GM12878 (cell line): ENCODE measurements around the gene SUFU. TPM values are rescaled to one million over a fixed set of nuclear protein-coding genes. Genes with fewer than 3 reads are reported as not detected.

Source experiments
- CHD1 ChIP-seq: IDR thresholded peaks from 2 replicates; pipeline ENCODE4 v1.6.1; 2012; ENCODE audit warnings: low read depth, low read length, improper control_type of control experiment
- DPF2 ChIP-seq: fragments of 450-650 bp; IDR thresholded peaks from 2 replicates; pipeline ENCODE4 v1.6.1; 2017; ENCODE audit warnings: mild to moderate bottlenecking
- EED ChIP-seq: sonication (generic); IDR thresholded peaks from 2 replicates; pipeline ENCODE4 v1.6.1; 2016; ENCODE audit warnings: antibody characterized with exemption, low read depth
- HCFC1 ChIP-seq: fragments of 150-350 bp; IDR thresholded peaks from 2 replicates; pipeline ENCODE4 v1.6.1; 2014; ENCODE audit warnings: low read length
- HSF1 ChIP-seq: fragments of 150-350 bp; IDR thresholded peaks from 2 replicates; pipeline ENCODE4 v1.6.1; 2014; ENCODE audit warnings: mild to moderate bottlenecking, low read depth, low read length
- IRF5 ChIP-seq: fragments of 450-650 bp; IDR thresholded peaks from 2 replicates; pipeline ENCODE4 v1.6.1; 2017; ENCODE audit warnings: borderline replicate concordance
- NFYB ChIP-seq: IDR thresholded peaks from 2 replicates; pipeline ENCODE4 v1.6.1; 2011; ENCODE audit warnings: low read depth, mild to moderate bottlenecking, low read length, improper control_type of control experiment, moderate library complexity; ENCODE audit not compliant: insufficient read depth
- SUPT20H ChIP-seq: IDR thresholded peaks from 2 replicates; pipeline ENCODE4 v1.6.1; 2011; ENCODE audit warnings: low read depth, mild to moderate bottlenecking, low read length, moderate library complexity, borderline replicate concordance; ENCODE audit not compliant: control insufficient read depth
- USF1 ChIP-seq: IDR thresholded peaks from 2 replicates; pipeline ENCODE4 v1.6.1; 2011; ENCODE audit warnings: borderline replicate concordance, low read depth, mild to moderate bottlenecking, moderate library complexity, mixed read lengths, low read length; ENCODE audit not compliant: insufficient read depth; ENCODE audit errors: extremely low read length
- ZNF687 ChIP-seq: fragments of 450-650 bp; IDR thresholded peaks from 2 replicates; pipeline ENCODE4 v1.6.1; 2017; ENCODE audit warnings: mild to moderate bottlenecking, moderate library complexity
- polyA plus RNA-seq, 11 experiments: library from polyadenylated mRNA; depleted of rRNA in 4 of 11; unstranded in 6 of 11; stranded (reverse) in 5 of 11; fragments of >200 nt; fragmentation: Nextera tagmentation in 4 of 11; fragmentation: Illumina TruSeq in 1 of 11; extraction: Ambion mirVana in 4 of 11; extraction: Trizol in 1 of 11; gene quantifications; 1 replicate in 1 of 11; 2 replicates in 10 of 11; pipeline versions ENCODE4 v1.2.1 to v1.2.3, GENCODE V29; 2011 to 2016; ENCODE audit warnings: inconsistent platforms in 2 of 11, missing spikeins in 2 of 11, low read depth in 1 of 11
- total RNA-seq, 4 experiments: library from RNA; depleted of rRNA in 3 of 4; stranded (reverse); fragments of >200 nt in 3 of 4; fragmentation: Illumina TruSeq in 1 of 4; extraction: Trizol in 1 of 4; gene quantifications; 2 replicates each; pipeline versions ENCODE4 v1.2.1 to v1.2.3, GENCODE V29; 2013 to 2021

SUFU gene
- total and polyA plus RNA-seq, 10 of the 15 experiments (the other 5 are each of a cell fraction or from before 2014, with no cell fraction given) = 0.68 to 7.7 (median 2.4) TPM

- no peak for TF ChIP-seq IRF5
- no peak for TF ChIP-seq HSF1
- TF ChIP-seq DPF2 = no peak
- TF ChIP-seq CHD1 = no peak
- TF ChIP-seq HCFC1 = no peak
- TF ChIP-seq ZNF687 = no peak
- no peak for TF ChIP-seq EED
- no peak for TF ChIP-seq USF1
- TF ChIP-seq SUPT20H = no peak
- TF ChIP-seq NFYB = no peak
These were observed 173.7 kb downstream of the SUFU start (continued) for GRCh38 chr10:102677331-102678067.
